B cell (primary cell): ENCODE measurements around the gene EPHB6. TPM values are rescaled to one million over a fixed set of nuclear protein-coding genes. Genes with fewer than 3 reads are reported as not detected.

ENCODE experiments used
- ATAC-seq: fragments of 200-7000 bp; cut with Tn5 transposase; one replicate; pipeline ENCODE4 v1.10.0; 2021; ENCODE audit warnings: low read depth, mild to moderate bottlenecking, moderate number of reproducible peaks, moderate library complexity
- CTCF ChIA-PET: fragments of 350-600 bp; sonication (Branson Sonifier 250); formaldehyde crosslinking; loops from one replicate; lab custom pipeline; 2021; ENCODE audit warnings: antibody characterized with exemption, inconsistent platforms; lab: Charles Lee
- POLR2A ChIA-PET: fragments of 350-600 bp; sonication (Branson Sonifier 250); formaldehyde crosslinking; loops from one replicate; lab custom pipeline; 2021; ENCODE audit warnings: antibody characterized with exemption; lab: Charles Lee
- DNase-seq: peaks from one replicate; pipeline ENCODE4 v3.0.0; 2013
- H2AFZ ChIP-seq: 2 replicates; pipeline ENCODE4 v1.6.1; 2012; ENCODE audit warnings: mild to moderate bottlenecking, low read depth, low read length; ENCODE audit not compliant: insufficient read depth, poor library complexity, severe bottlenecking
- H3K27ac ChIP-seq, 2 donors: 1 replicate in 1 of 2; 2 replicates in 1 of 2; pipeline ENCODE4 v1.5.1; 2012 to 2013; ENCODE audit warnings: low read length in 2 of 2, mild to moderate bottlenecking in 2 of 2, moderate library complexity in 1 of 2
- H3K27me3 ChIP-seq, 4 experiments: fragments of 200-600 bp in 1 of 4; sonication (generic) in 1 of 4; replicated peaks in 1 of 4; 1 replicate in 2 of 4; 2 replicates in 2 of 4; pipeline versions ENCODE4 v1.6.1 to v1.7.0; 2013 to 2016; ENCODE audit warnings: low read length in 3 of 4, mild to moderate bottlenecking in 2 of 4, mixed read lengths in 1 of 4, moderate library complexity in 1 of 4; ENCODE audit not compliant: insufficient read depth in 4 of 4, control insufficient read depth in 3 of 4; ENCODE audit errors: control extremely low read depth in 1 of 4
- H3K36me3 ChIP-seq, 2 experiments: replicated peaks in 1 of 2; 1 replicate in 1 of 2; 2 replicates in 1 of 2; pipeline versions ENCODE4 v1.6.1 to v1.7.1; 2013; ENCODE audit warnings: low read length in 1 of 2; ENCODE audit not compliant: insufficient read depth in 2 of 2, control insufficient read depth in 1 of 2; ENCODE audit errors: control extremely low read depth in 1 of 2, extremely low read depth in 1 of 2
- H3K4me1 ChIP-seq, 2 donors: fragments of 200-600 bp in 1 of 2; sonication (generic) in 1 of 2; 1 replicate in 1 of 2; 2 replicates in 1 of 2; pipeline versions ENCODE4 v1.5.1 to v1.6.1; 2013 to 2017; ENCODE audit warnings: low read length in 2 of 2; ENCODE audit not compliant: control insufficient read depth in 2 of 2, insufficient read depth in 2 of 2
- H3K4me2 ChIP-seq: replicated peaks from 2 replicates; pipeline ENCODE3; 2012; ENCODE audit warnings: mild to moderate bottlenecking, low read depth, low read length; ENCODE audit not compliant: poor library complexity, severe bottlenecking
- H3K4me3 ChIP-seq, 5 experiments: fragments of 200-600 bp in 1 of 5; sonication (generic) in 1 of 5; 1 replicate in 3 of 5; 2 replicates in 2 of 5; pipeline versions ENCODE4 v1.5.1 to v1.7.0; 2011 to 2016; ENCODE audit warnings: low read length in 4 of 5, mild to moderate bottlenecking in 4 of 5, low read depth in 2 of 5, control low read depth in 1 of 5, moderate library complexity in 1 of 5; ENCODE audit not compliant: insufficient read depth in 1 of 5; ENCODE audit errors: control extremely low read depth in 1 of 5, extremely low read depth in 1 of 5
- H3K79me2 ChIP-seq: fragments of 200-600 bp; sonication (generic); one replicate; pipeline ENCODE4 v1.6.0; 2016; ENCODE audit warnings: low read length; ENCODE audit not compliant: control insufficient read depth, insufficient read depth
- H3K9ac ChIP-seq: fragments of 200-600 bp; sonication (generic); 2 replicates; pipeline ENCODE4 v1.6.1; 2017; ENCODE audit warnings: mild to moderate bottlenecking, low read length, moderate library complexity
- H3K9me3 ChIP-seq, 3 donors: one replicate each; pipeline versions ENCODE4 v1.6.1 to v1.7.1; 2013; ENCODE audit warnings: low read length in 2 of 3; ENCODE audit not compliant: control insufficient read depth in 2 of 3, insufficient read depth in 1 of 3; ENCODE audit errors: control extremely low read depth in 1 of 3
- H4K20me1 ChIP-seq: 2 replicates; pipeline ENCODE4 v1.6.0; 2012; ENCODE audit warnings: mild to moderate bottlenecking, low read length; ENCODE audit not compliant: insufficient read depth, control insufficient read depth, poor library complexity, severe bottlenecking
- H3K27ac Mint-ChIP-seq: one replicate; pipeline ENCODE4 v1.8.0; 2021; ENCODE audit warnings: mixed read lengths
- H3K27me3 Mint-ChIP-seq: one replicate; pipeline ENCODE4 v1.8.0; 2021; ENCODE audit warnings: mixed read lengths
- H3K4me1 Mint-ChIP-seq: one replicate; pipeline ENCODE4 v1.8.0; 2021; ENCODE audit warnings: mixed read lengths
- H3K4me3 Mint-ChIP-seq: one replicate; pipeline ENCODE4 v1.8.0; 2021; ENCODE audit warnings: mixed read lengths
- H3K9me3 Mint-ChIP-seq: one replicate; pipeline ENCODE4 v1.8.0; 2022; ENCODE audit warnings: mixed read lengths; ENCODE audit not compliant: insufficient read depth
- EZH2 ChIP-seq: IDR thresholded peaks from 2 replicates; pipeline ENCODE4 v1.6.1; 2012; ENCODE audit warnings: borderline replicate concordance, low read depth, mild to moderate bottlenecking, moderate library complexity, low read length; ENCODE audit not compliant: insufficient read depth, poor library complexity, severe bottlenecking
- WGBS: methylation state at CpG from one replicate; pipeline ENCODE4 v1.1.5; 2013; ENCODE audit warnings: missing lambda C conversion rate; ENCODE audit not compliant: insufficient coverage; 5-methylcytosine and 5-hydroxymethylcytosine counted together
- intact Hi-C: fragments of 100-400 bp; cut with micrococcal nuclease; formaldehyde crosslinking; loops from one replicate; pipeline ENCODE4 v1.10.0; 2022
- polyA plus RNA-seq: library from polyadenylated mRNA; depleted of rRNA; stranded (reverse); fragments of >200 nt; gene quantifications from 2 replicates; pipeline ENCODE4 v1.2.3, GENCODE V29; 2012
- total RNA-seq, 2 donors: library from RNA; stranded (reverse); fragments of 120-200 nt in 1 of 2; gene quantifications; 1 replicate in 1 of 2; 2 replicates in 1 of 2; pipeline versions ENCODE4 v1.2.3 to v1.2.4, GENCODE V29; 2013 to 2022
- TF ChIP-seq, protein P1 (sequence below): fragments of 200-600 bp; IDR thresholded peaks from one replicate; pipeline ENCODE4 v1.8.0; 2022; ENCODE audit warnings: antibody characterized with exemption, mild to moderate bottlenecking

Gene EPHB6
- total and polyA plus RNA-seq, 2 donors (not counting 1 experiment from before 2014, with no cell fraction given), result 65.3 to 69.6 TPM

GRCh38 chr7:142853739-142854371 is 1.0 kb upstream of the EPHB6 start:
- Mint-ChIP-seq H3K4me1 (peaks cover 29% of the 10 kb centered on the region), H3K27me3 (no peaks in the 10 kb centered on the region), H3K4me3 (peak overlapping the region; percentile 99), H3K9me3 (no peaks in the 10 kb centered on the region), H3K27ac (peak overlapping the region; percentile 99)
- H3K36me3 ChIP-seq, result no peaks in the 10 kb centered on the region
- H3K4me1 ChIP-seq, result peaks cover 12 to 24% of the 10 kb centered on the region in 2 donors
- POLR2A ChIA-PET, result interaction anchor here (1.2 to 3.1 kb wide), 6 partner anchors 12 to 434 kb away, joined by 4 to 56 read pairs (median 16); partner anchors contain the start of gene CASP2
- H3K4me3 ChIP-seq, result peak overlapping the region; percentile 46 to 99 (median 92)
- peak overlapping the region; percentile 81 for H3K4me2 ChIP-seq
- CTCF ChIA-PET, result interaction anchor here (0.7 to 3.6 kb wide), 21 partner anchors 9 to 361 kb away, joined by 3 to 43 read pairs (median 6); no protein-coding TSS in a partner anchor
- peak; percentile 91 for DNase-seq
- H4K20me1 ChIP-seq, result peaks cover 5% of the 10 kb centered on the region
- H3K9me3 ChIP-seq, result no peaks in the 10 kb centered on the region
- no peaks in the 10 kb centered on the region for H3K27me3 ChIP-seq
- H3K79me2 ChIP-seq, result no peaks in the 10 kb centered on the region
- intact Hi-C loops, result loop anchor here (1.0 to 5.0 kb wide), 10 partner anchors 12 to 527 kb away; partner anchors contain the start of genes CASP2 and ZYX
- ATAC-seq, result peak; percentile 88
- peak overlapping the region; percentile 82 to 86 for H3K27ac ChIP-seq
- H3K9ac ChIP-seq, result peak overlapping the region; percentile 95
- peak overlapping the region; percentile 97 for H2AFZ ChIP-seq
- TF ChIP-seq EZH2, result no peak
- TF ChIP-seq, protein P1, sequence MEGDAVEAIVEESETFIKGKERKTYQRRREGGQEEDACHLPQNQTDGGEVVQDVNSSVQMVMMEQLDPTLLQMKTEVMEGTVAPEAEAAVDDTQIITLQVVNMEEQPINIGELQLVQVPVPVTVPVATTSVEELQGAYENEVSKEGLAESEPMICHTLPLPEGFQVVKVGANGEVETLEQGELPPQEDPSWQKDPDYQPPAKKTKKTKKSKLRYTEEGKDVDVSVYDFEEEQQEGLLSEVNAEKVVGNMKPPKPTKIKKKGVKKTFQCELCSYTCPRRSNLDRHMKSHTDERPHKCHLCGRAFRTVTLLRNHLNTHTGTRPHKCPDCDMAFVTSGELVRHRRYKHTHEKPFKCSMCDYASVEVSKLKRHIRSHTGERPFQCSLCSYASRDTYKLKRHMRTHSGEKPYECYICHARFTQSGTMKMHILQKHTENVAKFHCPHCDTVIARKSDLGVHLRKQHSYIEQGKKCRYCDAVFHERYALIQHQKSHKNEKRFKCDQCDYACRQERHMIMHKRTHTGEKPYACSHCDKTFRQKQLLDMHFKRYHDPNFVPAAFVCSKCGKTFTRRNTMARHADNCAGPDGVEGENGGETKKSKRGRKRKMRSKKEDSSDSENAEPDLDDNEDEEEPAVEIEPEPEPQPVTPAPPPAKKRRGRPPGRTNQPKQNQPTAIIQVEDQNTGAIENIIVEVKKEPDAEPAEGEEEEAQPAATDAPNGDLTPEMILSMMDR, result peak; percentile 89
- 0% methylated on average over 19 of the region's 23 CpGs for WGBS
